Activated CD8-positive, alpha-beta memory T cell treated with anti-CD3 and anti-CD28 coated beads, Interleukin-2, amount 50 U/mL, for 24 hours (primary cell): ENCODE data around the gene IFT74.

Experiments
- DNase-seq: peaks from one replicate; pipeline ENCODE4 v3.0.0-alpha.2; 2020; ENCODE audit errors: extremely low read depth

Gene IFT74

GRCh38 chr9:26955921-26956859, at the start of gene IFT74:
TSS of gene IFT74 (plus strand) at chr9:26956412. CDS start at chr9:26961968, 5,556 bp downstream.
- DNase-seq = peak; percentile 86

GRCh38 chr9:26913138-26913668, 43.0 kb upstream of the IFT74 start:
- DNase-seq = no peak

GRCh38 chr9:26919698-26920097, 36.5 kb upstream of the IFT74 start:
- DNase-seq = no peak

GRCh38 chr9:26925609-26926008, 30.6 kb upstream of the IFT74 start:
- DNase-seq = no peak

GRCh38 chr9:26928902-26929495, 27.2 kb upstream of the IFT74 start:
- DNase-seq = no peak

- no peak for DNase-seq
These were observed 20.4 kb upstream of the IFT74 start for GRCh38 chr9:26935847-26936246.

- no peak for DNase-seq
These were observed 18.3 kb upstream of the IFT74 start for GRCh38 chr9:26937816-26938371.

- DNase-seq = no peak
These were observed 16.1 kb upstream of the IFT74 start for GRCh38 chr9:26939955-26940711.

- DNase-seq = no peak
These were observed 15.4 kb upstream of the IFT74 start for GRCh38 chr9:26940779-26941178.

- no peak for DNase-seq
These were observed 10.6 kb upstream of the IFT74 start for GRCh38 chr9:26945591-26945990.

- DNase-seq = peak; percentile 63
These were observed 9.2 kb upstream of the IFT74 start, which contains the start of gene PLAA for GRCh38 chr9:26946753-26947727. TSS of gene PLAA (minus strand) at chr9:26947242. CDS start at chr9:26947045, 197 bp downstream.

GRCh38 chr9:26947736-26948135, 8.5 kb upstream of the IFT74 start:
- DNase-seq = no peak

GRCh38 chr9:26949637-26950069, 6.6 kb upstream of the IFT74 start:
- no peak for DNase-seq

- DNase-seq = no peak
These were observed 5.7 kb upstream of the IFT74 start for GRCh38 chr9:26950521-26950920.

GRCh38 chr9:26951794-26952193, 4.4 kb upstream of the IFT74 start:
- DNase-seq = no peak

GRCh38 chr9:26954050-26954508, 2.1 kb upstream of the IFT74 start:
- no peak for DNase-seq

GRCh38 chr9:26955222-26955903, 849 bp upstream of the IFT74 start:
- DNase-seq = no peak

- no peak for DNase-seq
These were observed 635 bp downstream of the IFT74 start for GRCh38 chr9:26956860-26957233.

- no peak for DNase-seq
These were observed 15.5 kb downstream of the IFT74 start for GRCh38 chr9:26971721-26972120.

GRCh38 chr9:26973989-26974388, 17.8 kb downstream of the IFT74 start:
- no peak for DNase-seq
